NB4 (cell line): ENCODE data around the gene OR5B12.
"Not testable (repeated sequence)": the region's sequence is repeated elsewhere in the genome, so short reads cannot be mapped to it uniquely, and the experiment has no call there.

Experiments
- CTCF ChIP-seq: IDR thresholded peaks from one replicate; pipeline ENCODE4 v1.5.1; 2012; ENCODE audit warnings: low read depth, low read length
- MAX ChIP-seq: IDR thresholded peaks from 2 replicates; pipeline ENCODE4 v1.6.1; 2011; ENCODE audit warnings: low read depth, low read length
- MYC ChIP-seq: IDR thresholded peaks from 2 replicates; pipeline ENCODE4 v1.6.1; 2011; ENCODE audit warnings: low read depth, low read length
- POLR2A ChIP-seq: IDR thresholded peaks from 2 replicates; pipeline ENCODE4 v1.6.1; 2011; ENCODE audit warnings: mild to moderate bottlenecking; ENCODE audit not compliant: insufficient read length; ENCODE audit errors: extremely low read depth

DNA sequence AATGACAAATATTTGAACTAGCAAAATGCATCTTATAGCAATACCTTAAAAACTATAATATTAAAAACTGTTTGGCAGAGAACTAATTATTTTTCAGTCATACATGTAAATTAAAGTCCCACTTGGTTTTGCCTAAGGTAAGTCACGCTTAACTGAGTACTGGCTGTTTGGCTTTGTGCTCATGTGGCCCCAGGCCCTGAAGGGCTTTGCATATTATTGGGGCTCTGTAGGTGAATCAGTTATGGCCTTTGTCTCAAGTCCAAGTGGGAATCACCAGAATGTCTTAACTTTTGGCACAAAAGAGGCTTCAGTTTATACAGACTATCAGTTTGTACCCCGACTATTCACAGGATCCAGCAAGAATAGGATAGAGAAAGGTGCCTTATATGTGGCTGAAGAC lies 42.4 kb downstream of the OR5B12 start:
- not testable (repeated sequence) for TF ChIP-seq CTCF, MYC, MAX, POLR2A
